Measurements from ENCODE around the gene SLC6A11.

SLC6A11 gene

DNA sequence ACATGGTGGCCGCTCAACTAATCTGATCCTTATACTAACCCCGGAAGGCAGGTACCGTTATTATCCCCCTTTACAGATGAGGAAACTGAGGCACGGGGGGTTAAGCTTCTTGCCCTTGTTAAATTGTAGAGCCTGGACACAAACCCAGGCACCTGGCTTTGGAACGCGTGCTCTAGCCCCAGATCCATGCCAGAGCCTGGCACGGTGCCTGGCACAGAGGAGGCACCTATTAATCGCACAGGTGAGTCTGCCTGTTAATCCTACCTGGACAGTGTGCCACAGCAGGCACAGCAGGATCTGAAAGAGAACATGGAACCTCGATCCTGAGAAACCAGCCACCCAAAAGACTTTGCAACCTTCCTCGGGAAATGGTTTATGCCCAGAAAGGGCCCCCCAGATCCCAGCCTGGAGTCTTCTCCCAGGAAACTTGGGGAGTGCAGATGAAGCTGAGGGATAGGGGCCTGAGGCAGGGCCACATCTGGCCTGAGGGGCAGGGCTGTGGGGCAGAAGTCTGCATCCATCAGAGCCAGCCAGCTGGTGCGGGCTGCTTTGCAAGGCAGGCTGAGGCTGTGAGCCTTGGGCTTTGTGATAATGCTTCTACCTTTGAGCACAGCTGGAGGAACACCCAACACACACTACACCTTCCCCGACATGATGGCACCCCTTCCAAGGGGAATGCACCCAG, 121.3 kb downstream of the SLC6A11 start:
- no peak for ATAC-seq (ENCODE audit: low read depth)
- DNase-seq (ENCODE audit: low spot score), result peak; percentile 31
- no peak overlapping the region for H3K4me3 ChIP-seq (ENCODE audit: severe bottlenecking)
- no peaks in the 10 kb centered on the region for H3K36me3 ChIP-seq (ENCODE audit: low read depth)
- no peaks in the 10 kb centered on the region for H3K9me3 ChIP-seq (ENCODE audit: severe bottlenecking)
- peaks cover 14% of the 10 kb centered on the region for H3K4me1 ChIP-seq (ENCODE audit: insufficient read depth, poor library complexity, severe bottlenecking)
- no peaks in the 10 kb centered on the region for H3K27me3 ChIP-seq (ENCODE audit: insufficient read depth, poor library complexity, severe bottlenecking)
- TF ChIP-seq, protein P1, sequence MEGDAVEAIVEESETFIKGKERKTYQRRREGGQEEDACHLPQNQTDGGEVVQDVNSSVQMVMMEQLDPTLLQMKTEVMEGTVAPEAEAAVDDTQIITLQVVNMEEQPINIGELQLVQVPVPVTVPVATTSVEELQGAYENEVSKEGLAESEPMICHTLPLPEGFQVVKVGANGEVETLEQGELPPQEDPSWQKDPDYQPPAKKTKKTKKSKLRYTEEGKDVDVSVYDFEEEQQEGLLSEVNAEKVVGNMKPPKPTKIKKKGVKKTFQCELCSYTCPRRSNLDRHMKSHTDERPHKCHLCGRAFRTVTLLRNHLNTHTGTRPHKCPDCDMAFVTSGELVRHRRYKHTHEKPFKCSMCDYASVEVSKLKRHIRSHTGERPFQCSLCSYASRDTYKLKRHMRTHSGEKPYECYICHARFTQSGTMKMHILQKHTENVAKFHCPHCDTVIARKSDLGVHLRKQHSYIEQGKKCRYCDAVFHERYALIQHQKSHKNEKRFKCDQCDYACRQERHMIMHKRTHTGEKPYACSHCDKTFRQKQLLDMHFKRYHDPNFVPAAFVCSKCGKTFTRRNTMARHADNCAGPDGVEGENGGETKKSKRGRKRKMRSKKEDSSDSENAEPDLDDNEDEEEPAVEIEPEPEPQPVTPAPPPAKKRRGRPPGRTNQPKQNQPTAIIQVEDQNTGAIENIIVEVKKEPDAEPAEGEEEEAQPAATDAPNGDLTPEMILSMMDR (IDR thresholded peaks at IDR 0.05; ENCODE audit: poor library complexity, severe bottlenecking), result no peak
- no peak overlapping the region for H3K27ac ChIP-seq (ENCODE audit: poor library complexity, severe bottlenecking)

- H3K27ac ChIP-seq (ENCODE audit: poor library complexity, severe bottlenecking), result no peak overlapping the region
- no peak for ATAC-seq (ENCODE audit: low read depth)
- TF ChIP-seq, protein P1 (IDR thresholded peaks at IDR 0.05; ENCODE audit: poor library complexity, severe bottlenecking), result no peak
- H3K36me3 ChIP-seq (ENCODE audit: low read depth), result no peaks in the 10 kb centered on the region
- H3K27me3 ChIP-seq (ENCODE audit: insufficient read depth, poor library complexity, severe bottlenecking), result no peaks in the 10 kb centered on the region
- H3K4me1 ChIP-seq (ENCODE audit: insufficient read depth, poor library complexity, severe bottlenecking), result no peaks in the 10 kb centered on the region
- no peaks in the 10 kb centered on the region for H3K9me3 ChIP-seq (ENCODE audit: severe bottlenecking)
- DNase-seq (ENCODE audit: low spot score), result no peak
- H3K4me3 ChIP-seq (ENCODE audit: severe bottlenecking), result no peak overlapping the region
These were observed 123.5 kb downstream of the SLC6A11 start for GRCh38 chr3:10939556-10939955.

DNA sequence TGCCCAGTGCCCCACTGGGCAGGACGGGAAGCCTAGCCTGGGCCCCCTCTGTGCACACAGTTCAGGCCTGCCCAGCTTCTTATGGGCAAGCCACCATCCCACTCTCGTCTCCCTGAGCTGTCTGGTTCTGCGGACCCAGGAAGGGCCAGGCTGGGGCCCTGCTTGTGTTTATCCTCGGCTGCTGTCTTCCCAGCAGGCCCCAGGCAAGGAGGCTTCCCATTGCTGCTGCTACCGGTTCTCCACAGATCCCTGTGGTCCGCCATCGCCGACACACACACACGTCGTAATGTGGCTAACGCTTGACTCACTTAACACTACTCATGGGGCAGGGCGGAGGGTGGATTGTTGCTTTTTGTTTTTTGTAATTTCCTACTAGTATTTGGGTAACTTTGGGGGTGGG, 124.1 kb downstream of the SLC6A11 start:
- Histone ChIP-seq H3K4me3 (ENCODE audit: severe bottlenecking) (no peak overlapping the region), H3K9me3 (ENCODE audit: severe bottlenecking) (no peaks in the 10 kb centered on the region), H3K27ac (ENCODE audit: poor library complexity, severe bottlenecking) (no peak overlapping the region), H3K4me1 (ENCODE audit: insufficient read depth, poor library complexity, severe bottlenecking) (no peaks in the 10 kb centered on the region), H3K27me3 (ENCODE audit: insufficient read depth, poor library complexity, severe bottlenecking) (no peaks in the 10 kb centered on the region), H3K36me3 (ENCODE audit: low read depth) (no peaks in the 10 kb centered on the region)
- DNase-seq (ENCODE audit: low spot score) (no peak), ATAC-seq (ENCODE audit: low read depth) (no peak)
- TF ChIP-seq, protein P1 (IDR thresholded peaks at IDR 0.05; ENCODE audit: poor library complexity, severe bottlenecking), result no peak

GRCh38 chr3:10941972-10942371, 125.9 kb downstream of the SLC6A11 start:
- H3K27me3 ChIP-seq (ENCODE audit: insufficient read depth, poor library complexity, severe bottlenecking), result no peaks in the 10 kb centered on the region
- no peak for ATAC-seq (ENCODE audit: low read depth)
- no peak overlapping the region for H3K4me3 ChIP-seq (ENCODE audit: severe bottlenecking)
- no peak for DNase-seq (ENCODE audit: low spot score)
- TF ChIP-seq, protein P1 (IDR thresholded peaks at IDR 0.05; ENCODE audit: poor library complexity, severe bottlenecking), result peak; percentile 57
- H3K27ac ChIP-seq (ENCODE audit: poor library complexity, severe bottlenecking), result no peak overlapping the region
- no peaks in the 10 kb centered on the region for H3K36me3 ChIP-seq (ENCODE audit: low read depth)
- peaks cover 4% of the 10 kb centered on the region for H3K4me1 ChIP-seq (ENCODE audit: insufficient read depth, poor library complexity, severe bottlenecking)
- H3K9me3 ChIP-seq (ENCODE audit: severe bottlenecking), result no peaks in the 10 kb centered on the region

- no peaks in the 10 kb centered on the region for H3K27me3 ChIP-seq (ENCODE audit: insufficient read depth, poor library complexity, severe bottlenecking)
- H3K4me1 ChIP-seq (ENCODE audit: insufficient read depth, poor library complexity, severe bottlenecking), result peaks cover 4% of the 10 kb centered on the region
- no peak overlapping the region for H3K27ac ChIP-seq (ENCODE audit: poor library complexity, severe bottlenecking)
- no peak for ATAC-seq (ENCODE audit: low read depth)
- TF ChIP-seq, protein P1 (IDR thresholded peaks at IDR 0.05; ENCODE audit: poor library complexity, severe bottlenecking), result no peak
- H3K36me3 ChIP-seq (ENCODE audit: low read depth), result no peaks in the 10 kb centered on the region
- H3K9me3 ChIP-seq (ENCODE audit: severe bottlenecking), result no peaks in the 10 kb centered on the region
- no peak overlapping the region for H3K4me3 ChIP-seq (ENCODE audit: severe bottlenecking)
- no peak for DNase-seq (ENCODE audit: low spot score)
These were observed 126.7 kb downstream of the SLC6A11 start for GRCh38 chr3:10942690-10943205.

All from RWPE2 (cell line).